Vagina (tissue), 2 donors: ENCODE data around the gene PLPPR5.

ENCODE experiments used
- POLR2A ChIP-seq, 2 donors: fragments of 450-650 bp; IDR thresholded peaks; one replicate each; pipeline ENCODE4 v1.6.1; 2017; ENCODE audit warnings: antibody characterized with exemption in 2 of 2, mild to moderate bottlenecking in 2 of 2, moderate library complexity in 2 of 2
- POLR2AphosphoS5 ChIP-seq, 2 donors: sonication (generic); formaldehyde crosslinking; IDR thresholded peaks; one replicate each; pipeline ENCODE4 v1.9.0; 2017; ENCODE audit warnings: antibody characterized with exemption in 2 of 2, mild to moderate bottlenecking in 2 of 2, low read depth in 1 of 2; ENCODE audit not compliant: insufficient read depth in 1 of 2
- TF ChIP-seq, protein P1 (sequence below), 3 experiments: fragments of 450-650 bp in 2 of 3; fragments of 200-600 bp in 1 of 3; sonication (generic) in 1 of 3; IDR thresholded peaks; one replicate each; pipeline ENCODE4 v1.5.1; 2017 to 2019; ENCODE audit warnings: antibody characterized with exemption in 3 of 3, mild to moderate bottlenecking in 2 of 3, moderate library complexity in 2 of 3

DNA sequence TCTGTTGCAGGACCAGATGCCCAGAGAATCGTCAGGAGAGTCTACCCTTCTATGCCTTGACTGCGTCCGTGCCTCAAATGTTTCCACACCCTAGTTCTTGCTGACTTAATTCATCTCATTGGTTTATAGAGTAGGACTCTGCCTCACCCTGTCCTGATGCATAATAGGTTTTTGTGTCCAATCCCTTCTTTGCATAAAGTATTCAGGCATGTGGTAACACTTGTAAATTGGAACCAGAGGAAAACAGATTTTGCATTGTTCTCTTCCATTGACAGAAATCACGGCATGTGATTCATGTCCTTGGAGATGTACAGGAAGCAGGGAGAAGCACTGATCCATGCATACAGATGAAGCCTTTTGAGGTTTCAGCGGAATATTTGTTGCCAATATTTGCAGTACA is 29.5 kb downstream of the PLPPR5 start:
- TF ChIP-seq, protein P1, sequence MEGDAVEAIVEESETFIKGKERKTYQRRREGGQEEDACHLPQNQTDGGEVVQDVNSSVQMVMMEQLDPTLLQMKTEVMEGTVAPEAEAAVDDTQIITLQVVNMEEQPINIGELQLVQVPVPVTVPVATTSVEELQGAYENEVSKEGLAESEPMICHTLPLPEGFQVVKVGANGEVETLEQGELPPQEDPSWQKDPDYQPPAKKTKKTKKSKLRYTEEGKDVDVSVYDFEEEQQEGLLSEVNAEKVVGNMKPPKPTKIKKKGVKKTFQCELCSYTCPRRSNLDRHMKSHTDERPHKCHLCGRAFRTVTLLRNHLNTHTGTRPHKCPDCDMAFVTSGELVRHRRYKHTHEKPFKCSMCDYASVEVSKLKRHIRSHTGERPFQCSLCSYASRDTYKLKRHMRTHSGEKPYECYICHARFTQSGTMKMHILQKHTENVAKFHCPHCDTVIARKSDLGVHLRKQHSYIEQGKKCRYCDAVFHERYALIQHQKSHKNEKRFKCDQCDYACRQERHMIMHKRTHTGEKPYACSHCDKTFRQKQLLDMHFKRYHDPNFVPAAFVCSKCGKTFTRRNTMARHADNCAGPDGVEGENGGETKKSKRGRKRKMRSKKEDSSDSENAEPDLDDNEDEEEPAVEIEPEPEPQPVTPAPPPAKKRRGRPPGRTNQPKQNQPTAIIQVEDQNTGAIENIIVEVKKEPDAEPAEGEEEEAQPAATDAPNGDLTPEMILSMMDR (IDR thresholded peaks at IDR 0.05): no peak
- no peak for TF ChIP-seq POLR2A (IDR thresholded peaks at IDR 0.05)
- TF ChIP-seq POLR2AphosphoS5 (IDR thresholded peaks at IDR 0.05; ENCODE audit: insufficient read depth in 1 of 2, low read depth in 1 of 2): no peak
